ENCODE data around the gene NEURL2. TPM values are rescaled to one million over a fixed set of nuclear protein-coding genes. Genes with fewer than 3 reads are reported as not detected.

Gene NEURL2
- total and polyA plus RNA-seq, 2 experiments from 2014 or later = 4.6 to 10.9 TPM

DNA sequence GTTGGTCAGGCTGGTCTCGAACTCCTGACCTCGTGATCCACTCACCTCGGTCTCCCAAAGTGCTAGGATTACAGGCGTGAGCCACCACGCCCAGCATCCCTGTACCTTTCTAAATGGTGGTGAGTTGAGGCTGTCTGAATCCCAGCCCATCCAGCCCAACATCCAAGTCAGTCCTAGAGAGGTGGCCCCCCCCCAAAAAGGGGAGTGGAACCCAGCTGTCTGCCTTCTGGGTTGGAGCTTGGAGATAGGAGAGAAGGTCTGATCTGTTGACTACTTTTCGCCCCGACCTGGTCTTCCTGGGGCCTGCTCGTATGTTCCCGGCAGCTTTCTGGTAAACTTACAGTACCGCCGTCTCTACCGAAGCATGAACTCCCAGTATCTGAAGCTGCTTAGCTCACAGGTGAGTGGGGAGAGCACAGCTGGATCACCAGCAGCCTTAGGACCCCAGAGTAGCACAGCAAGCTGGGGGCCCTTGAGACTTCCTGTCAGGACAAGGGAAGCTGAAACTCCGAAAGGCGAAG is 5.7 kb upstream of the NEURL2 start:
- Mint-ChIP-seq H3K27me3 (ENCODE audit: insufficient read depth, low read depth, poor library complexity) (peaks cover 19% of the 10 kb centered on the region), H3K4me1 (peaks cover 8% of the 10 kb centered on the region; the same call in 1 of the 3 replicates), H3K27ac (no peak overlapping the region), H3K9me3 (no peaks in the 10 kb centered on the region), H3K4me3 (no peak overlapping the region), H3K36me3 (ENCODE audit: low read depth) (peaks cover 55% of the 10 kb centered on the region)
- no peaks in the 10 kb centered on the region for H3K4me1 ChIP-seq (ENCODE audit: insufficient read depth)
- H3K79me2 ChIP-seq (replicated peaks; ENCODE audit: insufficient read depth) = no peaks in the 10 kb centered on the region
- DNase-seq (ENCODE audit: low spot score) (no peak), ATAC-seq (no peak)
- no peak overlapping the region for H3K4me2 ChIP-seq
- no peak for TF ChIP-seq STAT1 (IDR thresholded peaks at IDR 0.05; ENCODE audit: unreplicated experiment)
- H3F3A ChIP-seq (replicated peaks; ENCODE audit: low read depth) = 0 out of 2 replicates have a peak, but pooled peaks cover 6% of the 10 kb centered on the region
- no peak overlapping the region for H2AFZ ChIP-seq
- H3K9me2 ChIP-seq (ENCODE audit: insufficient read depth) = no peaks in the 10 kb centered on the region
- H3K27me3 ChIP-seq (ENCODE audit: insufficient read depth) = no peaks in the 10 kb centered on the region
- H3K27ac ChIP-seq (ENCODE audit: low read depth) = no peak overlapping the region
- no peak overlapping the region for H3K4me3 ChIP-seq
- H4K20me1 ChIP-seq (replicated peaks; ENCODE audit: insufficient read depth) = no peaks in the 10 kb centered on the region; the same call in 1 of the 2 replicates
- 0 out of 2 replicates have a peak, but pooled peaks cover 7% of the 10 kb centered on the region for H3K36me3 ChIP-seq (ENCODE audit: insufficient read depth)

DNA sequence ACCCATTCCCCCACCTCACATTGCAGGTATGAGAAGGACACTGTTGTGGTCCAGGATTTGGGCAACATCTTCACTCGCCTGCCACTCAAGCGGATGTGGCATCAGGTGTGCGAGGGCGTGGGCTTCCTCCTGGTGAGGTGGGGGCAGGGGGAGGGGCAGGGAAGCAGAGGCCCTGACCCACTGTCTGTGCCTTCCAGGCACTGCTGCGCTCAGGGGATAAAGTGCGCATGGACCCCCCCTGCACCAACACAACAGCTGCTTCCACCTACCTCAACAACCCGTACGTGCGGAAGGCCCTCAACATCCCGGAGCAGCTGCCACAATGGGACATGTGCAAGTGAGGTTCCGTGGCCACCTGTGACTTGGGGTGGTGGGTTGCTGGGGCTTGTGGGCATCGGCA is 3.8 kb upstream of the NEURL2 start:
- Histone ChIP-seq H3K36me3 (ENCODE audit: insufficient read depth) (no peaks in the 10 kb centered on the region), H3K27ac (ENCODE audit: low read depth) (no peak overlapping the region), H4K20me1 (replicated peaks; ENCODE audit: insufficient read depth) (no peaks in the 10 kb centered on the region; the same call in 1 of the 2 replicates), H3K79me2 (replicated peaks; ENCODE audit: insufficient read depth) (0 out of 2 replicates have a peak, but pooled peaks cover under 1% of the 10 kb centered on the region), H3K4me3 (no peak overlapping the region), H3K4me2 (no peak overlapping the region), H3K27me3 (ENCODE audit: insufficient read depth) (no peaks in the 10 kb centered on the region), H3K9me2 (ENCODE audit: insufficient read depth) (no peaks in the 10 kb centered on the region), H3F3A (replicated peaks; ENCODE audit: low read depth) (0 out of 2 replicates have a peak, but pooled peaks cover 6% of the 10 kb centered on the region), H2AFZ (no peak overlapping the region), H3K4me1 (ENCODE audit: insufficient read depth) (no peaks in the 10 kb centered on the region; the same call in 1 of the 2 replicates)
- ATAC-seq = no peak
- no peak for TF ChIP-seq ZNF331 (CRISPR knock-in tag; IDR thresholded peaks at IDR 0.05; ENCODE audit: low read depth)
- TF ChIP-seq, protein P1, sequence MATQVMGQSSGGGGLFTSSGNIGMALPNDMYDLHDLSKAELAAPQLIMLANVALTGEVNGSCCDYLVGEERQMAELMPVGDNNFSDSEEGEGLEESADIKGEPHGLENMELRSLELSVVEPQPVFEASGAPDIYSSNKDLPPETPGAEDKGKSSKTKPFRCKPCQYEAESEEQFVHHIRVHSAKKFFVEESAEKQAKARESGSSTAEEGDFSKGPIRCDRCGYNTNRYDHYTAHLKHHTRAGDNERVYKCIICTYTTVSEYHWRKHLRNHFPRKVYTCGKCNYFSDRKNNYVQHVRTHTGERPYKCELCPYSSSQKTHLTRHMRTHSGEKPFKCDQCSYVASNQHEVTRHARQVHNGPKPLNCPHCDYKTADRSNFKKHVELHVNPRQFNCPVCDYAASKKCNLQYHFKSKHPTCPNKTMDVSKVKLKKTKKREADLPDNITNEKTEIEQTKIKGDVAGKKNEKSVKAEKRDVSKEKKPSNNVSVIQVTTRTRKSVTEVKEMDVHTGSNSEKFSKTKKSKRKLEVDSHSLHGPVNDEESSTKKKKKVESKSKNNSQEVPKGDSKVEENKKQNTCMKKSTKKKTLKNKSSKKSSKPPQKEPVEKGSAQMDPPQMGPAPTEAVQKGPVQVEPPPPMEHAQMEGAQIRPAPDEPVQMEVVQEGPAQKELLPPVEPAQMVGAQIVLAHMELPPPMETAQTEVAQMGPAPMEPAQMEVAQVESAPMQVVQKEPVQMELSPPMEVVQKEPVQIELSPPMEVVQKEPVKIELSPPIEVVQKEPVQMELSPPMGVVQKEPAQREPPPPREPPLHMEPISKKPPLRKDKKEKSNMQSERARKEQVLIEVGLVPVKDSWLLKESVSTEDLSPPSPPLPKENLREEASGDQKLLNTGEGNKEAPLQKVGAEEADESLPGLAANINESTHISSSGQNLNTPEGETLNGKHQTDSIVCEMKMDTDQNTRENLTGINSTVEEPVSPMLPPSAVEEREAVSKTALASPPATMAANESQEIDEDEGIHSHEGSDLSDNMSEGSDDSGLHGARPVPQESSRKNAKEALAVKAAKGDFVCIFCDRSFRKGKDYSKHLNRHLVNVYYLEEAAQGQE (IDR thresholded peaks at IDR 0.05; ENCODE audit: unreplicated experiment) = no peak
- H3K36me3 Mint-ChIP-seq (ENCODE audit: low read depth) = peaks cover 45% of the 10 kb centered on the region
- no peak overlapping the region for H3K4me3 Mint-ChIP-seq
- peaks cover 10% of the 10 kb centered on the region; the same call in 2 of the 3 replicates for H3K4me1 Mint-ChIP-seq
- H3K27me3 Mint-ChIP-seq (ENCODE audit: insufficient read depth, low read depth, poor library complexity) = peaks cover 25% of the 10 kb centered on the region
- no peak overlapping the region for H3K27ac Mint-ChIP-seq
- H3K9me3 Mint-ChIP-seq = peaks cover 3% of the 10 kb centered on the region; the same call in 1 of the 3 replicates
- DNase-seq (ENCODE audit: low spot score) = no peak

DNA sequence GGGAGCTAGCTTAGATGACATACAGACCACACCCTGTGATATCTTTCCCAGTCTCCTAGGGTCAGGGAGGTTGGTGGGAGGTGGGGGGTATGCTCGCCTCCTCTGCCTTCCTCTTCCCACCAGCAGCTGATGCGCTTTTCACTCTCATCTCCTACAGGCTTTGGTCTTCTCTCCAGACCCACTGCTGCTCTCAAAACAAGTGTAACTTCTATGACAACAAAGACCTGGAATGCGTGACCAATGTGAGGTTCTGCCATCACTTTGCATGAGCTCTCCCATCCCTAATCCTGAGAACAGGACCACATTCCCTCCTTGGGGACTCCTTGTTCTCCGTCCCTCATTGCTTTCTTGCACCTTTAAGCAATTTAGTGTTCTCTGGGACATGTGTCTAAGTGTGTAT is 2.8 kb upstream of the NEURL2 start:
- Mint-ChIP-seq H3K27me3 (ENCODE audit: insufficient read depth, low read depth, poor library complexity) (peaks cover 21% of the 10 kb centered on the region), H3K27ac (no peak overlapping the region), H3K9me3 (peaks cover 3% of the 10 kb centered on the region; the same call in 1 of the 3 replicates), H3K36me3 (ENCODE audit: low read depth) (peaks cover 42% of the 10 kb centered on the region), H3K4me1 (peaks cover 14% of the 10 kb centered on the region; the same call in 2 of the 3 replicates), H3K4me3 (no peak overlapping the region)
- Histone ChIP-seq H3K9me2 (ENCODE audit: insufficient read depth) (no peaks in the 10 kb centered on the region), H3K4me2 (no peak overlapping the region), H3K27ac (ENCODE audit: low read depth) (no peak overlapping the region), H3K36me3 (ENCODE audit: insufficient read depth) (no peaks in the 10 kb centered on the region), H3K4me3 (no peak overlapping the region), H3K27me3 (ENCODE audit: insufficient read depth) (no peaks in the 10 kb centered on the region), H2AFZ (no peak overlapping the region), H3K4me1 (ENCODE audit: insufficient read depth) (peaks cover 3% of the 10 kb centered on the region; the same call in 1 of the 2 replicates), H3F3A (replicated peaks; ENCODE audit: low read depth) (0 out of 2 replicates have a peak, but pooled peaks cover 6% of the 10 kb centered on the region), H4K20me1 (replicated peaks; ENCODE audit: insufficient read depth) (no peaks in the 10 kb centered on the region), H3K79me2 (replicated peaks; ENCODE audit: insufficient read depth) (0 out of 2 replicates have a peak, but pooled peaks cover 5% of the 10 kb centered on the region)
- DNase-seq (ENCODE audit: low spot score) = no peak
- no peak for ATAC-seq
- TF ChIP-seq, protein P2, sequence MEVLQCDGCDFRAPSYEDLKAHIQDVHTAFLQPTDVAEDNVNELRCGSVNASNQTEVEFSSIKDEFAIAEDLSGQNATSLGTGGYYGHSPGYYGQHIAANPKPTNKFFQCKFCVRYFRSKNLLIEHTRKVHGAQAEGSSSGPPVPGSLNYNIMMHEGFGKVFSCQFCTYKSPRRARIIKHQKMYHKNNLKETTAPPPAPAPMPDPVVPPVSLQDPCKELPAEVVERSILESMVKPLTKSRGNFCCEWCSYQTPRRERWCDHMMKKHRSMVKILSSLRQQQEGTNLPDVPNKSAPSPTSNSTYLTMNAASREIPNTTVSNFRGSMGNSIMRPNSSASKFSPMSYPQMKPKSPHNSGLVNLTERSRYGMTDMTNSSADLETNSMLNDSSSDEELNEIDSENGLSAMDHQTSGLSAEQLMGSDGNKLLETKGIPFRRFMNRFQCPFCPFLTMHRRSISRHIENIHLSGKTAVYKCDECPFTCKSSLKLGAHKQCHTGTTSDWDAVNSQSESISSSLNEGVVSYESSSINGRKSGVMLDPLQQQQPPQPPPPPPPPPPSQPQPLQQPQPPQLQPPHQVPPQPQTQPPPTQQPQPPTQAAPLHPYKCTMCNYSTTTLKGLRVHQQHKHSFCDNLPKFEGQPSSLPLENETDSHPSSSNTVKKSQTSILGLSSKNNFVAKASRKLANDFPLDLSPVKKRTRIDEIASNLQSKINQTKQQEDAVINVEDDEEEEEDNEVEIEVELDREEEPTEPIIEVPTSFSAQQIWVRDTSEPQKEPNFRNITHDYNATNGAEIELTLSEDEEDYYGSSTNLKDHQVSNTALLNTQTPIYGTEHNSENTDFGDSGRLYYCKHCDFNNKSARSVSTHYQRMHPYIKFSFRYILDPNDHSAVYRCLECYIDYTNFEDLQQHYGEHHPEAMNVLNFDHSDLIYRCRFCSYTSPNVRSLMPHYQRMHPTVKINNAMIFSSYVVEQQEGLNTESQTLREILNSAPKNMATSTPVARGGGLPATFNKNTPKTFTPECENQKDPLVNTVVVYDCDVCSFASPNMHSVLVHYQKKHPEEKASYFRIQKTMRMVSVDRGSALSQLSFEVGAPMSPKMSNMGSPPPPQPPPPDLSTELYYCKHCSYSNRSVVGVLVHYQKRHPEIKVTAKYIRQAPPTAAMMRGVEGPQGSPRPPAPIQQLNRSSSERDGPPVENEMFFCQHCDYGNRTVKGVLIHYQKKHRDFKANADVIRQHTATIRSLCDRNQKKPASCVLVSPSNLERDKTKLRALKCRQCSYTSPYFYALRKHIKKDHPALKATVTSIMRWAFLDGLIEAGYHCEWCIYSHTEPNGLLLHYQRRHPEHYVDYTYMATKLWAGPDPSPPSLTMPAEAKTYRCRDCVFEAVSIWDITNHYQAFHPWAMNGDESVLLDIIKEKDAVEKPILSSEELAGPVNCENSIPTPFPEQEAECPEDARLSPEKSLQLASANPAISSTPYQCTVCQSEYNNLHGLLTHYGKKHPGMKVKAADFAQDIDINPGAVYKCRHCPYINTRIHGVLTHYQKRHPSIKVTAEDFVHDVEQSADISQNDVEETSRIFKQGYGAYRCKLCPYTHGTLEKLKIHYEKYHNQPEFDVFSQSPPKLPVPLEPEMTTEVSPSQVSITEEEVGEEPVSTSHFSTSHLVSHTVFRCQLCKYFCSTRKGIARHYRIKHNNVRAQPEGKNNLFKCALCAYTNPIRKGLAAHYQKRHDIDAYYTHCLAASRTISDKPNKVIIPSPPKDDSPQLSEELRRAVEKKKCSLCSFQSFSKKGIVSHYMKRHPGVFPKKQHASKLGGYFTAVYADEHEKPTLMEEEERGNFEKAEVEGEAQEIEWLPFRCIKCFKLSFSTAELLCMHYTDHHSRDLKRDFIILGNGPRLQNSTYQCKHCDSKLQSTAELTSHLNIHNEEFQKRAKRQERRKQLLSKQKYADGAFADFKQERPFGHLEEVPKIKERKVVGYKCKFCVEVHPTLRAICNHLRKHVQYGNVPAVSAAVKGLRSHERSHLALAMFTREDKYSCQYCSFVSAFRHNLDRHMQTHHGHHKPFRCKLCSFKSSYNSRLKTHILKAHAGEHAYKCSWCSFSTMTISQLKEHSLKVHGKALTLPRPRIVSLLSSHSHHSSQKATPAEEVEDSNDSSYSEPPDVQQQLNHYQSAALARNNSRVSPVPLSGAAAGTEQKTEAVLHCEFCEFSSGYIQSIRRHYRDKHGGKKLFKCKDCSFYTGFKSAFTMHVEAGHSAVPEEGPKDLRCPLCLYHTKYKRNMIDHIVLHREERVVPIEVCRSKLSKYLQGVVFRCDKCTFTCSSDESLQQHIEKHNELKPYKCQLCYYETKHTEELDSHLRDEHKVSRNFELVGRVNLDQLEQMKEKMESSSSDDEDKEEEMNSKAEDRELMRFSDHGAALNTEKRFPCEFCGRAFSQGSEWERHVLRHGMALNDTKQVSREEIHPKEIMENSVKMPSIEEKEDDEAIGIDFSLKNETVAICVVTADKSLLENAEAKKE (CRISPR knock-in tag; IDR thresholded peaks at IDR 0.05) = no peak
- TF ChIP-seq CREB1 (CRISPR knock-in tag; IDR thresholded peaks at IDR 0.05; ENCODE audit: low read depth) (no peak), NANOG (IDR thresholded peaks at IDR 0.05; ENCODE audit: borderline replicate concordance) (no peak)

All from GM23338 (cell line).